ENCODE data around the gene BCKDHA. TPM values are rescaled to one million over a fixed set of nuclear protein-coding genes. Genes with fewer than 3 reads are reported as not detected.

BCKDHA gene
- total and polyA plus RNA-seq, 9 of the 15 experiments (the other 6 are each of a cell fraction or from before 2014, with no cell fraction given) = 4.5 to 52.5 (median 14.1) TPM

DNA sequence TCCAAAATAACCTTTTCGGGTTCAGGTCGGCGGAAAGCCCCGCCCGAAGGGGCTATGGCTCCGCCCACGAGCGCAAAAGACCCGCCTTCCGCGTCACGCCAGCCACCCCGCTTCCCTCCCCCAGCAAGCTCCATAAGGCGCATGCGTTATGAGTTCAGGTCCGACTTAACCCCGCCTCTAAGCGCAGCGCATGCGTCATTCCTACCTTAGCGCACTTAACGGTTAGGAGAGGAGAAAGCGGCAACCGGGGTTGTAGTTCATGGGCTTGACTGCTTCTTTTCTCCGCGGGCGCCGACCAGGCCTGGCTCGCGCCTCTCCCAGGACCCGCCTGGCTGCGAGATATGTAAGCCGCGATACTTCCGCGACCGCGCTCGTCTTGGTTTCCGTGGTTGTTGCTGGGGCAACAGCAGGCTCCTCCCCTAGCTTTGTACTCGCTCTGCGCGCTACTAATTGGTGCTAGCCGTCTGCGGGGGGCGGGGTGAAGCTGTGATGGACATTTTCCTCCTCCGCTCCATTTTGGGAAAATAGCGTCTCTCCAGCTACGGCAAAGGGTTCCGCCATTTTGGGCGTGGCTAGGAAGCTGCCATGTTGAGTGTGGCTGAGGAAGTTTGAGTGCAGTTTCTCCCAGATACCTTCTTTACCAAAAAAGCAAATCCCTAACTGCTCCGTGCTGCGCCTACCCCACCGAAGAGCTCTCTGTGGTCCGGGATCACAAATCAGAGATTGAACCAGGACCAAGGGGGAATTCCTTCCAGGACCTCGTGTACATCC lies 33.7 kb upstream of the BCKDHA start, which contains the start of gene B9D2 (continued):
- TF ChIP-seq CBX3 (IDR thresholded peaks at IDR 0.05; ENCODE audit: borderline replicate concordance in 1 of 2, low read length in 2 of 2) = no peak
- no peak for TF ChIP-seq ZKSCAN8 (CRISPR knock-in tag; IDR thresholded peaks at IDR 0.05)
- TF ChIP-seq, protein P1, sequence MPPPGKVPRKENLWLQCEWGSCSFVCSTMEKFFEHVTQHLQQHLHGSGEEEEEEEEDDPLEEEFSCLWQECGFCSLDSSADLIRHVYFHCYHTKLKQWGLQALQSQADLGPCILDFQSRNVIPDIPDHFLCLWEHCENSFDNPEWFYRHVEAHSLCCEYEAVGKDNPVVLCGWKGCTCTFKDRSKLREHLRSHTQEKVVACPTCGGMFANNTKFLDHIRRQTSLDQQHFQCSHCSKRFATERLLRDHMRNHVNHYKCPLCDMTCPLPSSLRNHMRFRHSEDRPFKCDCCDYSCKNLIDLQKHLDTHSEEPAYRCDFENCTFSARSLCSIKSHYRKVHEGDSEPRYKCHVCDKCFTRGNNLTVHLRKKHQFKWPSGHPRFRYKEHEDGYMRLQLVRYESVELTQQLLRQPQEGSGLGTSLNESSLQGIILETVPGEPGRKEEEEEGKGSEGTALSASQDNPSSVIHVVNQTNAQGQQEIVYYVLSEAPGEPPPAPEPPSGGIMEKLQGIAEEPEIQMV (tag; conservative IDR thresholded peaks at IDR 0.05; ENCODE audit: low read depth) = peak; percentile 92
- TF ChIP-seq NCOR1 (IDR thresholded peaks at IDR 0.05) = no peak
- TF ChIP-seq PML (IDR thresholded peaks at IDR 0.05; ENCODE audit: low read length) = 0 out of 2 replicates have a peak, but pooled peaks have one; percentile 52
- TF ChIP-seq TCFL5 (CRISPR knock-in tag; conservative IDR thresholded peaks at IDR 0.05) = no peak
- TF ChIP-seq SRF (CRISPR knock-in tag; IDR thresholded peaks at IDR 0.05) = peak in 1 of 2 experiments; percentile 89; a peak in 2 of 4 replicates
- no peak for TF ChIP-seq HSF4 (CRISPR knock-in tag; IDR thresholded peaks at IDR 0.05; ENCODE audit: borderline replicate concordance)
- no peak for TF ChIP-seq HNRNPH1 (optimal IDR thresholded peaks at IDR 0.05; ENCODE audit: low read depth, low read length)
- TF ChIP-seq HDAC6 (IDR thresholded peaks at IDR 0.05; ENCODE audit: low read depth, low read length) = no peak
- no peak for TF ChIP-seq GABPB2 (CRISPR knock-in tag; conservative IDR thresholded peaks at IDR 0.05)
- TF ChIP-seq KDM4B (IDR thresholded peaks at IDR 0.05; ENCODE audit: borderline replicate concordance in 2 of 2, low read depth in 1 of 2) = no peak
- no peak for TF ChIP-seq HMG20B (CRISPR knock-in tag; IDR thresholded peaks at IDR 0.05)
- no peak for TF ChIP-seq RBM39 (optimal IDR thresholded peaks at IDR 0.05; ENCODE audit: low read depth, low read length)
- TF ChIP-seq L3MBTL2 (IDR thresholded peaks at IDR 0.05) = no peak
- TF ChIP-seq MAFK (IDR thresholded peaks at IDR 0.05; ENCODE audit: low read length) = no peak
- TF ChIP-seq RFX1 (IDR thresholded peaks at IDR 0.05) = peak; percentile 99
- no peak for TF ChIP-seq NFE2 (IDR thresholded peaks at IDR 0.05; ENCODE audit: low read depth)
- TF ChIP-seq, protein P2, sequence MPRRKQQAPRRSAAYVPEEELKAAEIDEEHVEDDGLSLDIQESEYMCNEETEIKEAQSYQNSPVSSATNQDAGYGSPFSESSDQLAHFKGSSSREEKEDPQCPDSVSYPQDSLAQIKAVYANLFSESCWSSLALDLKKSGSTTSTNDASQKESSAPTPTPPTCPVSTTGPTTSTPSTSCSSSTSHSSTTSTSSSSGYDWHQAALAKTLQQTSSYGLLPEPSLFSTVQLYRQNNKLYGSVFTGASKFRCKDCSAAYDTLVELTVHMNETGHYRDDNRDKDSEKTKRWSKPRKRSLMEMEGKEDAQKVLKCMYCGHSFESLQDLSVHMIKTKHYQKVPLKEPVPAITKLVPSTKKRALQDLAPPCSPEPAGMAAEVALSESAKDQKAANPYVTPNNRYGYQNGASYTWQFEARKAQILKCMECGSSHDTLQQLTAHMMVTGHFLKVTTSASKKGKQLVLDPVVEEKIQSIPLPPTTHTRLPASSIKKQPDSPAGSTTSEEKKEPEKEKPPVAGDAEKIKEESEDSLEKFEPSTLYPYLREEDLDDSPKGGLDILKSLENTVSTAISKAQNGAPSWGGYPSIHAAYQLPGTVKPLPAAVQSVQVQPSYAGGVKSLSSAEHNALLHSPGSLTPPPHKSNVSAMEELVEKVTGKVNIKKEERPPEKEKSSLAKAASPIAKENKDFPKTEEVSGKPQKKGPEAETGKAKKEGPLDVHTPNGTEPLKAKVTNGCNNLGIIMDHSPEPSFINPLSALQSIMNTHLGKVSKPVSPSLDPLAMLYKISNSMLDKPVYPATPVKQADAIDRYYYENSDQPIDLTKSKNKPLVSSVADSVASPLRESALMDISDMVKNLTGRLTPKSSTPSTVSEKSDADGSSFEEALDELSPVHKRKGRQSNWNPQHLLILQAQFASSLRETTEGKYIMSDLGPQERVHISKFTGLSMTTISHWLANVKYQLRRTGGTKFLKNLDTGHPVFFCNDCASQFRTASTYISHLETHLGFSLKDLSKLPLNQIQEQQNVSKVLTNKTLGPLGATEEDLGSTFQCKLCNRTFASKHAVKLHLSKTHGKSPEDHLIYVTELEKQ (CRISPR knock-in tag; IDR thresholded peaks at IDR 0.05) = no peak
- no peak for TF ChIP-seq SIRT6 (IDR thresholded peaks at IDR 0.05; ENCODE audit: low read depth, low read length)
- TF ChIP-seq, protein P3, sequence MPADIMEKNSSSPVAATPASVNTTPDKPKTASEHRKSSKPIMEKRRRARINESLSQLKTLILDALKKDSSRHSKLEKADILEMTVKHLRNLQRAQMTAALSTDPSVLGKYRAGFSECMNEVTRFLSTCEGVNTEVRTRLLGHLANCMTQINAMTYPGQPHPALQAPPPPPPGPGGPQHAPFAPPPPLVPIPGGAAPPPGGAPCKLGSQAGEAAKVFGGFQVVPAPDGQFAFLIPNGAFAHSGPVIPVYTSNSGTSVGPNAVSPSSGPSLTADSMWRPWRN (IDR thresholded peaks at IDR 0.05; ENCODE audit: low read depth) = no peak
- TF ChIP-seq, protein P4, sequence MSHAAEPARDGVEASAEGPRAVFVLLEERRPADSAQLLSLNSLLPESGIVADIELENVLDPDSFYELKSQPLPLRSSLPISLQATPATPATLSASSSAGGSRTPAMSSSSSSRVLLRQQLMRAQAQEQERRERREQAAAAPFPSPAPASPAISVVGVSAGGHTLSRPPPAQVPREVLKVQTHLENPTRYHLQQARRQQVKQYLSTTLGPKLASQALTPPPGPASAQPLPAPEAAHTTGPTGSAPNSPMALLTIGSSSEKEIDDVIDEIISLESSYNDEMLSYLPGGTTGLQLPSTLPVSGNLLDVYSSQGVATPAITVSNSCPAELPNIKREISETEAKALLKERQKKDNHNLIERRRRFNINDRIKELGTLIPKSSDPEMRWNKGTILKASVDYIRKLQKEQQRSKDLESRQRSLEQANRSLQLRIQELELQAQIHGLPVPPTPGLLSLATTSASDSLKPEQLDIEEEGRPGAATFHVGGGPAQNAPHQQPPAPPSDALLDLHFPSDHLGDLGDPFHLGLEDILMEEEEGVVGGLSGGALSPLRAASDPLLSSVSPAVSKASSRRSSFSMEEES (CRISPR knock-in tag; IDR thresholded peaks at IDR 0.05) = no peak

All from K562 (cell line).